ENCODE measurements around the gene MAP2K2.

GRCh38 chr19:4130744-4131438 is 7.0 kb upstream of the MAP2K2 start:
- TF ChIP-seq, protein P1, sequence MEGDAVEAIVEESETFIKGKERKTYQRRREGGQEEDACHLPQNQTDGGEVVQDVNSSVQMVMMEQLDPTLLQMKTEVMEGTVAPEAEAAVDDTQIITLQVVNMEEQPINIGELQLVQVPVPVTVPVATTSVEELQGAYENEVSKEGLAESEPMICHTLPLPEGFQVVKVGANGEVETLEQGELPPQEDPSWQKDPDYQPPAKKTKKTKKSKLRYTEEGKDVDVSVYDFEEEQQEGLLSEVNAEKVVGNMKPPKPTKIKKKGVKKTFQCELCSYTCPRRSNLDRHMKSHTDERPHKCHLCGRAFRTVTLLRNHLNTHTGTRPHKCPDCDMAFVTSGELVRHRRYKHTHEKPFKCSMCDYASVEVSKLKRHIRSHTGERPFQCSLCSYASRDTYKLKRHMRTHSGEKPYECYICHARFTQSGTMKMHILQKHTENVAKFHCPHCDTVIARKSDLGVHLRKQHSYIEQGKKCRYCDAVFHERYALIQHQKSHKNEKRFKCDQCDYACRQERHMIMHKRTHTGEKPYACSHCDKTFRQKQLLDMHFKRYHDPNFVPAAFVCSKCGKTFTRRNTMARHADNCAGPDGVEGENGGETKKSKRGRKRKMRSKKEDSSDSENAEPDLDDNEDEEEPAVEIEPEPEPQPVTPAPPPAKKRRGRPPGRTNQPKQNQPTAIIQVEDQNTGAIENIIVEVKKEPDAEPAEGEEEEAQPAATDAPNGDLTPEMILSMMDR (IDR thresholded peaks at IDR 0.05) = no peak
- TF ChIP-seq POLR2A (IDR thresholded peaks at IDR 0.05) (no peak), POLR2AphosphoS5 (IDR thresholded peaks at IDR 0.05) (no peak)
